DMS 273 (cell line): ENCODE measurements around the gene MELTF.
A peak's percentile ranks its signal among the peaks of the same experiment; 100 is the strongest.

Source experiments
- DNase-seq: peaks from one replicate; lab custom pipeline; 2025; ENCODE audit not compliant: unreplicated experiment; lab: John Stamatoyannopoulos, UW

Gene MELTF

DNA sequence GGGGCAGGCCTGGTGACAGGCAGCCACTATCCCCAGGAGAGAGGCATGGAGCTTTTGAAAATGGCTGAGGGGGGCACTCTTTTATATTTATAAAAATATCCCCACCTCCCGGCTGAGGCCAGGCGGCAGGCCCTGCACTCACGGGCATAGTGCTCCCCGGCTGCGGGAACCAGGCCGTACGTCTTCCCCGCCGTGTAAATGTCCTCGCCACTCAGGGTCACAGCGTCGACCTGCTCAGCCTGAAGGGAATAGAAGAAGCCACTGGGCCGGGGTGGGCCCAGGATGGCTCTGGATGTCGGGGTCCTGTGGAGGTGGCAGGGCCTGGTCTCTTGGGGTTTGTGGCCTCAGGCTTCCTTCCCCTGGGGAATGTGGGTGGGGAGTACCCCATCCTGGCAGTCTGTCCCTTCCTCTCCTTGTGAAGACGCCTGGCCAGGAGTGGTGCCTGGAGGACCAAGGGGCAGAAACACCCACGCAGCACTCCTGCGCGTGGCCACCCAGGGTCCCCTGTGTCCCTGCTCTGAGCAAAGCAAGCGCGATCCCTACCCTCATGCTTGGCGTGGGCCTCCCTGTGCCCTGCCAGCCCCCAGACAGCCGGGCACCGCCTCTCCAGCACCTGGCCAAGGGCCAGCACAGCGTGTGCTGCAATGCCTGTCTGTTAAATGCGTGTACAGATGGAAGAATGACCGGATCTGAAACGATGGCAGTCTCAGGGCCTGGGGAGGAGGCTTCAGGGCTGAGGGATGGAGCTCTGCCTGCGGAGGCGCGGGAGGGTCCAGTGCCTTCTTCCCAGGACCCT, 18.9 kb downstream of the MELTF start:
- DNase-seq, result peak; percentile 86

DNA sequence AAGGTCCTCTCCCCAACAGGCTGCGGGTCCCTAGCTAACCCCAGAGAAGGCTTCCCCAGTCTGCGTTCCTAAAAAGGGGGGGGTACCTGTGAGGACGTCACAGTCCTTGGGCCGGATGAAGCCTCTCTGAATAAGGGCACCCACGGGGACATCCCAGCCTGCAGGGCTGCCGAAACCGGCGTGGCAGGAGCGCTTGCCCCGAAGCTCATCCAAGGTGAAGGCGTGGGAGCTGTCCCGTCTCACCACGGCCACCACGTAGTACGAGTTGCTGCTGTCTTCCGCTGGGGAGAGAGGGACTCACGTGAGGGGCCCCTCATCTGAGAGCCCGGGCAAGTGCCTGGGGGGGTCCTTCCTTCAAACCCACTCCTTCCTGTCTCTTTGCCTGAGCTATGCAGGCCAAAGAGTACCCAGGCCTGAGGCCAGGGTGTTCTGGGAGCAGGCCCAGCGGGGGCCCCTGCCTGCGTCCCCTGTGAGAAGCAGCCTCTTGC, 20.0 kb downstream of the MELTF start:
- DNase-seq, result no peak

DNA sequence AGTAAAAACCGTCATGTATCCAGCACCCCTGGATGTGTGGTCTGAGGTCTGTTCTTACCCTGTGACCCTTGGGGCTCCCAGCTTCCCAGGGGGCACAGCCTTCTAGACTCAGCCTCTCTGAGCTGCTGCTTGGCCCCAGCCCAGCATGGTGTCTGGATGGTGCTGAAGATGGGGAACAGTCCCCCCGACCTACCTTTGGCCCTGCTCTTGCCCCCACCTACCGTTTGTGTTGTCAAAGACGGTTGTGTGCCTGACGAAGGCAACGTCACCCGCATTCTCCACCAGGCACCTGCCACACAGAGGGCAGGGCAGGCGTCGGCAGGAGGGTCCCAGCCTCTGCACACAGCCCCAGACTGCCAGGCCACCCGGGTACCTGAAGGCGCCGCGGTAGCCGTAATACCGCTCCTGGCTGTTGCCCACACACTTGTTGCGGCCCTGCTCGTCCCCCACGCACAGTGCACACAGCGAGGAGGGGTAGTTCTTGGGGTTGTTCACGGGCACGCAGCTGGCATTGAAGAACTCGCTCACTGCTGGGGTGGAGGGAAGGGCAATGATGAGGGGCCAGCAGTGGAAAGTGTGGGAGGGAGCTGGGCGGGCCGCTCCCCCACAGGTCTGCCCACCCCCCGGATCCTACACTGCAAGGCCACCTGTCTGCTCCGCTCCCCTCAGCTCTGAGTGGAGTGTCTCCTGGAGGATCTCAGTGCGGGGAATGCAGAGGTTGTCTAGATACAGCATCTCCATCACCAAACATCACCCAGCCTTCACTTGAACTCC, 21.0 kb downstream of the MELTF start:
- DNase-seq, result no peak

DNA sequence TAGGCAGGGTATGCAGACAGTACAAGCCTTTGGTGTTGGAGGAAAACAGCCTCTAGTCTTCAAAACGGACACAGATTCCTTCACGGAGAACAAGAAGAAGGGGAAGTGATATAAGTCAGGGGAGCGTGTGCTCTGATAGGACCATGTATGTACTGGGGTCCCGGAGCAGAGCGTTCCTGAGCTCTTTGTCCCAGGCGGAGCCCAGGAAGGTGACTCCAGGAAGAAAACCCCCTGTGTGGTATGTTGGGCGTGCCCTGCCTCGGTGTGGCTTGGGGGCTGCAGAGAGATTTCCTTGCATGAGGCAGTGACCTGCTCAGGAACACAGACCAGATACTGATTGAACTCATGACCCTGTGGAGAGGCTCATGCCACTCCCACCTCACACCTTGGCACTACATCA, 21.7 kb downstream of the MELTF start:
- no peak for DNase-seq

DNA sequence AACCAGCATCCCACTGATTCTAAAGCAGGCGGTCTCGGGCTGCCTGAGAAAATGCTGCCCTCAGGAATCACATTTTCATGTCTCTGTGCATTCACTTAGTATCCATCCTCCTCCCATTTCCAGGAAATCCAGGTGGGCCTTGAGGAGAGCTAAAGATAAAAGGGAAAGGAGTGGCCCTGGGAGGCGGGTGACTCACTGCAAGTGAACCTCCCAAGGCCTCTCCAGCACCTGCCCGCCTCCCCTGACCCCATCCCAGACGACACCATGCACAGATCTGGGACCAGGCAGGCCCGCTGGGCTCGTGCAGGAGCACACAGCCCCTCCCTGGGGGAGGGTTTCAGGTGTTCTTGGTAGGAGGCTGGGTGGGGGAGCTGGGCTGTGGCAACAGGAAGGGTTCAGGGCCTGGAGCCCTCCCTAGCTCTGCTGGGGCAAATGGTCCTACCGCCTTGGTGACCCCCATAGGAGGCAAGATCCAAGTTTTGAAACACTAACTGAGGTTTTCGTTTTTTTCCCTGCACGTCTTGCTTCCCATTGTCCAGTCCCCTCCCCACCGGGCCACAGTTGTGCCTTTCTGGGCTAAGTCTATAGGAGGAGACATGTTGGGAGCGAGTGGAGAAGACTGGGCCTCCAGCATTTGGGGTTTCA, 22.2 kb downstream of the MELTF start:
- no peak for DNase-seq

DNA sequence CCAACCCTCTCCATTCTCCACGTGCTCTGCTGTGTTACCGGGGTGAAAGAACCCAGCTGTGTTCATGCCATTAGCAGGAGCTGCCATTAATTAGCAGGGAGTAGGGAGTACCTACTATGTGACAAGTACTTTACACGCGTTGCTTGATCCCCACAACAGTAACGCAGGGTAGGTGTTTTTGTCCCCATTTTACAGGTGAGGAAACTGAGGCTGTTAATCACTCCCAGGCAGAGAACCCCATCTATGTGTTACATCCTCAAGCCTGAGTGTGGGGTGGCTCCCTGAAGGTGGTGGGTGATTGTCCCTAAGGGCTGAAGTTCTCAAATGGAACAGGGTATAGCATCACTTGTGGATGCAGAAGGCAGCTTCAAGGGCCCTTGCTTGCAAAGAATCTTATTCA, 22.8 kb downstream of the MELTF start:
- DNase-seq, result no peak

DNA sequence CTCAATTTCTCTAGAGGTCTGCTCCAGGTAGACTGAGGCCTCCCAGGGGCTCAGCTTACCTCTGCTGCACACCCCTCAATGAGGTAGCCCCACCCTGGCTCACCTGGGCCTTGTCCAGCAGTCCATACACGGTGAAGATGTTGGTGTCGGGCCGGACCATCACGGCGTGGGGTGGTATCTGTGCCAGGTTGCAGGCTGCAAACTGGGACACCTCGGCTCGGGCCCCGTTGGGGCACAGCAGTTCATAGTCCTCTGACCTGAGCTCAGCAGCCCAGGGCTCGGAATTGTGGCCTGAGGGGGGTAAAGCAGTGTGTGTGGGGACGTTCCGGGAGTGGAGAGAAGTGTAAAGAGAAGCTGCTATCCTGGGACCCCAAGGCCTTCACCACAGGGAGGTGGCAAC, 23.2 kb downstream of the MELTF start:
- no peak for DNase-seq

DNA sequence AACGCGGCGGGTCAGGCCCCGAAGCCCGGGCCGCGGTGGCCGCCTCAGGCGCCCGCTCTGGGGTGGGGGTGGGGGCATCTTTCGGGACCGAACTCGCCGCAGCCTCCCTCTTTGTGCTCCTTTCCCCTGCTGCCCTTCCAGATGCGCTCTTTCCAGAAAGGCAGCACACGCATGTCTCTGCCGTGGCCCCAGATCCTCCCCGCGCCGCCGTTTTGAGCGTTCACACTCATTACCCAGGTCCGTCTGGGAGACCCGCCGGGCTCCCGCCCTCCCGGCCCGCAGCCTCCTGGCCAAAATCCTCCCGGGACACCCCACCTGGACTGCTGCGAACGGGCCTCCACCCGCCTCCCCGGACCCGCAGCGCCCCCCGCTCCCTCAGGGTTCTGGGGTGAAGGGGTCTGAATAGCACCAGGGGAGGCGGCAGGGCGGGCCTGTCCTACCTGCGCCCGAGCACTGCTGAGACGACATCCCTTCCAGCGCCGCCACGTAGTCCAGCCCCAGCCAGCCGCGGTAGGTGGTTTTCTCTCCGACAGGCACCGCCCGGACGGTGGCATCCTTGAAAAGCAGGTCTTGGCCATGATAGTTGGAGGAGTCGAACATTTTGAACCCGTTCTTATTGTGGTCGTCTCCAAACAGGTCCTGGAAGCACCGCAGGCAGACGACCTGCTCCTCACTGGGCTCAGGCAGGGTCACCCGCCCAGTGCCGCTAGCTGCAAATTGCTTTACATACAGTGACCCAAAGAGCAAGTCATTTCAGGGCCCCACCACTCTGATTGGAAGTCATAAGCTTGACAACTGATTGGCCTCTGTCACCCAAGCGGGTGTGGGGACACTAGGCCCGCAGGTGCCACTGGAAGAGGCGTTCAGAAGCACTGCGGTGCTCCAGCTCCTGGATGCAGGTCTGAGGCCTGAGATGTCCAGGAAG, 25.9 kb downstream of the MELTF start:
- peak; percentile 79 for DNase-seq

DNA sequence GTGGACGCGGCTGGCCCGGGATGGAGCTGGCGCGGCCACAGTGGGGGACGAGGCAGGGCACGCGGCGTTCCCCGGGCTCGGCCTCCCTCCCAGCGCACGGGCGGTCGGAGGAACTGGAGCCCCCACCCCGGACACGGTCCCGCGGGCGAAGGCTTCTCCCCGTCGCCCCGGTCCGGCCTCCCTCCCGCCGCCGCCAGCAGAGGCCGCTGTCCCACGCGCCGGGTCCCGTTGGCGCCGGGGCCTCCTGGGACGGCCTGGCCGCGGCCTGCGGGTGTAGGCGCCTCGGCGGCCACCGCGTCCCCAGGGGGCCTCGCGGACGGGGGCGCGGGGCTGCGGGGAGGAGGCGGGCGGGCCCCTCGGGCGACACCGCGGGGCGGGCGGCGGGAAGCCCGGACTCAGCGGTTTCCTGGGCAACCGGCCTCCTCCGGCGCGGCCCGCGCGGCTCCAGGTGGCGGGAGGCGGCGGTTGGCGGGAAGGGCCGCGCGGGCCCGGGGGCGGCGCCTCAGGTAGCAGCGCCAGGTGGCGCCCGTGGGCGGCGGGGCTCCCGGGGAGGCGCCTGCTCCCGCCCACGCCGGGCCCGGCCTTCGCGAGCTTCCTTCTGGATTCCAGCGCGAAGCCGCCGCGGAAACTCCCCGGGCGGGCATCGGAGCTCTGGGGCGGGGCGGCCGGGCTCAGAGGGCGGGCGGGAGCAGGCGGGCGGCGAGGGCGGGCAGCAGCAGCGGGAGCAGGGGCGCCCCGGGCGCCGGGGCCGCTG, 26.7 kb downstream of the MELTF start:
- DNase-seq, result peak; percentile 96

DNA sequence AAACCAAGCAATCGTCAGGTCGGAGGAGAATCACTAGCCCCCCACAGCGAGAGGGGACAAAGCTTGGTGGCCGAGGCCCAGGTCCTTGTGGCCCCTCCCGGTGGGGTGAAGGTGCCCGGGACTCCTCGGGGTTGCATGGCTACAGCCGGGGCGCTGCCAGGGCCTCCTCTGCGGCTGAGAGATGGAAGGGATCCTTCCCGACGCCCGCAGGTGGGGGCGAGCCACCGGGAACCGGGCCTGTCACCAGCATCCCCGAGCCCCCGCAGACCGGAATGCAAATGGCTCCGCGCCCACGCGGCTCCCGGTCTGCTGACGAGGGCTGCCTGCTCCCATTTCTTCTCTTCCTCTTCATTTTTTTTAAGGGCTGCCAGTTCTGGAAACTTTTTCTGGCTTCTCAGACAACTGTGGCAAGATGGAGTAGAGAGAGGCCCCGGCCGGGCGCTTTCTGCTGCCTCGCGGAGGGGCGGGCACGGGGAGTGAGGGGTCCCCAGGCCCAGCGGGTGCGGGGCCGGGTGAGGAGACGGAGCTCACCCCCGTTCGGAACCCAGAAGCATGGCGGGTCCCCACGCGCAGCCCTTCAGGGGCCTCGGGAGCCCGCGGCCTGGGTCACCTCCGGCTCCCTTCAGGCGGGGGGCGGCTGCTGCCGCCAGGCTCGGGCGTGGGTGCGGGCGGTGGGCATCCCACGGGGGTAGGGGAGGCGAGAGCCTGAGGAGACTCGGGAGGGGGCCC, 27.5 kb downstream of the MELTF start:
- DNase-seq, result peak; percentile 67

DNA sequence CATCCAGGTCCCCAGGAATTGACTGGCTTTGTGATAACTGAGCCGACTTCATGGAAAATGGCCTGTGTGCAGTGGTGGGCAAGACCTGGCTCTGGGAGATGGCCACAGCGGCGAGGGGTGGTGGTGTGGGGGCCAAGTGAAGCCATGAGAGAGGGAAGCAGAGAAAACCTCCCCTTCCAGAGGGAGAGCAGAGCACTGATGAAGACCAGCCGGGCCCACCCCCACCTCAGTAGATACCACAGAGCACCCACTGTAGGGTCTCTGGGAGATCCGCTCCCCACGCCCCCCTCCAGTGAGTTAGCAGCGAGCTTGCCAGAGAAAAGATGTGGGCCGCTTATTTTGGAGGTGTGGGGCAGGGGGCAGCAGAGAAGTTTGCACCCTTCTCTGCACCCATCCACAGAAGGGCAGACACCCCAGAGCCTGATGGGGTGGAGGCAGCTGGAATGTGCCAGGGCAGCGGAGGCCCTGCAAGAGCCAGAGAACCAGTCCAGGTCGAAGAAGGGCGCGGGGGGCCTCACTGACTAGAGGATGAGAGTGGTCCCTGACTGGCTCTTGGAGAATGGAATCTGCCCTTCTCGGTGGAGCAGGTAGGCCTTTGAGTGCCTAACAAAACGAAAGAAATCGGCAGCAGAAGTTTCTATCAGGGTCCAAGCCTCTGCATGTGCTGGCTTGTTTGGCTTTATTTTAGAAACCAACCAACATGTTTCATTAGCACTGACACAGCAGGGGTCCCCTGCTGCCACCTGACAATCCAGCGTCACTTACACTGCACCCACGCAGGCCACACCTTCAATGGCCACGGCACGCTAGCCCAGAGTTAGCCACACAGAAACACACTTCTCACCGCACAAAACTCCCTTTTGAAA, 28.3 kb downstream of the MELTF start:
- peak; percentile 70 for DNase-seq

DNA sequence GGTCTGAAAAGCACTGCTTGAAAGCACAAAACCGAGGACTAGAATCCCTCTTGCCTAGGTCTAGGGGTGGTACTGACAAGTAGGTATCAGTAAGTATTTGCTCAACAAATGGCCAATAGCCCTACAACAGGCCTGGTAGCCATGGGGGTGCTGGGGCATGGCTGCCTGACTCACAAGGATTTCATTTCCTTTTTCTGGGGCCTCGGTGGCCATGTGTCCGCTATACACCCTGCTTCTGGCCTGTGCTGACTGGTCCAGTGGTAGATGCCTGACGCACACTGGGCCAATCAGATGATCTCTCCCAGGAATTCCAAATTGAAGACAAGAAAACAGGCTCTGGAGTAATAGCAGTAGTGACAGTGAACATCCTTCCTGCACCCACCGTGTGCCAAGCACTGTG, 29.4 kb downstream of the MELTF start:
- DNase-seq, result peak; percentile 36

DNA sequence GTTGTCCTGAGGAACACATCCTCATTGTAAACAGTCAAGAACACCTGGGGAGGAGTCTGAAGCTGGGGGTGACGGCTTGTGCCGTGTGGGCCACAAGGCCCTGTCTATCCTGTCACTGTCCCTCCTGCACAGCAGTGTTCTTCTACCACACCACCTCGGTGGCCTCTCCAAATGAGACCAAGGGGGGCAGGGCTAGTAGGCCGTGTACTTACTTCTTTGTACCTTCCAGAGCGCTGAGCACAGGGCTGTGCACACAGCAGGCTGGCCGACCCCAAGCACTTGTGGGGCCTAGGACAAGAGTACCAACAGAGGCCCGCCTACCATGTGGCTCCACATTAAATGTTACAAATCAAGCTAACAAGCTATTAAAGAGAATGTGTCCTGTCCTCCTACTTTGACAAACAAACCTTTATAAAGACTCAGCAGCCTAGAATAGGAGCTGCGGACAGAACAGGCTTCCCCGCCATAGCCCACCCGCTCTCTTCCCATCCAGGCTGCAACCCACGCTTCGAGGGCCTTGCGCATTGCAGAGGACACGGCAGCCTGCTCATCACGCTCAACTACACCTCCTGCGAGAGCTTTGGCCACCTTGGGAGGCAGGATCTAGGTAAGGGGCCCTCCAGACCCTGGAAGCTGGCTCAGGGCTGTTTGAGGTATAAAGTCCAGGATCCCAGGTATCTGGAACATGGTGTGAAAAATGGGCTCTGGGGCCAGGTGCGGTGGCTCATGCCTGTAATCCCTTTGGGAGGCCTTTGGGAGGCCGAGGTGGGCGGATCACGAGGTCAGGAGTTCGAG, 30.5 kb downstream of the MELTF start:
- DNase-seq, result no peak

DNA sequence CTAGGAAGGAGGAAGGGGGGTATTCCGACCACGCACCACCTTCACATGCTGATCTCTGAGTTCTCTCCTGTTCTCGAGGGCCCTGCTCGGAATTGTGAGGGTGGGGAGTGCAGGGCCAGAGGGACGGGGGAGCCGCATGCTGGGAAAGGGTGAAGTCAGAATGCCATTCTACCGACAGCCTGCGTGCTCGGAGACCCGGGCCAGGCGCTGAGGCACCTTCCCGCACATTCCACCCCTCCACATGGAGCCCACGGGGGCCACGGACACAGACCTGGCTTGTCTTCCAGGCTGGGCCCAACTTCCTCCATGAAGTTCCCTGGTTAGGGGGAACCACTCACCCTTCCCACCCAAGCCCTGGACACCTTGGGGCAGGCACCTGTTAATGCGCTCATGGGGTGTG, 32.3 kb downstream of the MELTF start:
- DNase-seq, result no peak

DNA sequence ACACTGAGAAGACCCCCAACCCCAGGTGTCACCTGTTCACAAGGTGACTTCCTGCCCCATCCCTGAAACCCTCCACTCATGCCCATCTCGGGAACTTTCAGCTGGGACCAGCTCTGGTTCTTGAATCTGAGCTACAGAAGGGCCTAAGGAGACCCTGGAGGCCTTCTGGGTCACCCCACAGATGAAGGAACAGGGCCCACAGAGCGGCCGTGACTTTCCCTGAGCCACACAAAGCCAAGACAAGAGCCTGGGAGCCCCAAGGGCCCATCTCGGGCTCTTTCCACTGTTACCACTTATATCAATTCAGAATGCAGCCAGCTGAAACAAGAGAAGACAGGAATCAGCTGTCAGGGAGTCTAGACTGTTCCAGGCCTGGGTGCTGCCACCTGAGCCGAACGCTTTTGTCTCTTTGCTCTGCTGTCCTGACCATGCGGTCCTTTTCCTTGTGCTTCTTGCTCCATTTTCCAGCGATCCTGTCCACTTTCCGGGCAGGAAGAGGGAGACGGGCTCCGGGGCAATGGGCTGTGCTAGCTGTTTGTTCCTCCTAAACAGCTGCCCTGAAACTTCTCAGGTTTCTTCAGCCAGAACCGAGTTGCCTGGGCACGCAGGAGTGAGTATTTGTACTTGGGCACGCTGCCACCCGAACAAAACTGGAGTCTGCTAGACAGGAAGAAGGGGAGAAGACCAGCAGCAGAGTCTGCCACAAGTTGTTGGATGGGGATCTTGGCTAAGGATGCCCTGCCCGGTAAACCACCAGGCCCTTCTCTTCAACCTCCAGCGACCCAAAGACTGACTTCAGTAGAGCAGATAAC, 33.0 kb downstream of the MELTF start:
- peak; percentile 84 for DNase-seq

DNA sequence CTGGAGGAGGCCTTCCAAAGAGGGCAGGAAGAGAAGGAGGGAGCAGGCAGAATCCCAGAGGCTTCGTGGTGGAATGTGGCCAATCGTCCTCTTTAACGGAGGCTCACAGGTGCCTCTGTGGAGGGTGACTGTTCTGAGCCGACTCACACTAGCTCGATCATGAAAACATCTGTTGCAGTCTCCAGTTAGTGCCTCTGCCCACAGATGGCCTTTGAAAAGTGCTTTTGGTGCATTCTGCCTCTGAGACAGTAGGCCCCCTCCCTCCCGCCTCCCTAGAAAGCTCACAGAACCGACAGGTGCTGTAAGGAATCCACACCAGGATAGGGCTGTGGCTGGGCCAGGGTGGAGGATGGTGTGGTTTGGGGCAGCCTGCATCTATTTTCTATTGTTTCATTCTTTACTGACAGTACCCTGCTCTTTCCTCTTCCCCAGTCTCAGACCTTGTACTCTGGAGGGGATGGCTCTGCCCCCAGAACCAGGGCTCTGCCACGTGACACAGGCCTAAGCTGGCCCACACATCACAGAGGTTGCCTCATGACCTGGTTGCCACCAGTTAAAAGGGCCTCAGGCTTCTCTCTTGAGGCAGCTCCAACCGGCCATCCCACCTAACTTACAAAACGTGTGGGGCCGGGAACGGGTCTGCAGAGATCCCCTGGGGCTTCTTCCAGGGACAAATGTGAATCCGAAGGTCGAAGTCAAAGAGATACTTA, 33.8 kb downstream of the MELTF start:
- peak; percentile 96 for DNase-seq
